Stimulated activated CD4-positive, alpha-beta T cell treated with anti-CD3 and anti-CD28 coated beads, Interleukin-1b, Interleukin-23, amount 100 ng/mL, for 4 hours (primary cell): ENCODE measurements around the gene TJP2.
"Not testable (repeated sequence)": the region's sequence is repeated elsewhere in the genome, so short reads cannot be mapped to it uniquely, and the experiment has no call there.

Experiments
- DNase-seq, 2 donors: peaks; one replicate each; pipeline ENCODE4 v3.0.0-alpha.2; 2020; ENCODE audit warnings: low read depth in 2 of 2

Gene TJP2

DNA sequence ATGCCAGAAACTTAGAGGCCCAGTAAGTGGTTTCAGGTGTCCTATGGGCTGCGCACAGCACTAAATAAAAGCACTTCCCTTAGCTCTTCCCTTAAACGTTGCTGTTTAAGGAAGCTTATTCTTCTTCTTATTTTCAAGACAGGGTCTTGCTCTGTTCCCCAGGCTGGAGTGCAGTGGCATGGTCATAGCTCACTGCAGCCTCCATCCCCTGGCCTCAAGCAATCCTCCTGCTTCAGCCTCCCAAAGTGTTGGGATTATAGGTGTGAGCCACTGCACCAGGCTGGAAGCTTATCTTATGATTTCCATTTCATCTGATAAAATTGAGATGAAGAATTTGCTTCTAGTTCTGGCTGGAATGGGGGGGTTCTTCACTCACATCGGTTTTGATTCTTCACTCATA, 15.6 kb upstream of the TJP2 start:
- no peak for DNase-seq

DNA sequence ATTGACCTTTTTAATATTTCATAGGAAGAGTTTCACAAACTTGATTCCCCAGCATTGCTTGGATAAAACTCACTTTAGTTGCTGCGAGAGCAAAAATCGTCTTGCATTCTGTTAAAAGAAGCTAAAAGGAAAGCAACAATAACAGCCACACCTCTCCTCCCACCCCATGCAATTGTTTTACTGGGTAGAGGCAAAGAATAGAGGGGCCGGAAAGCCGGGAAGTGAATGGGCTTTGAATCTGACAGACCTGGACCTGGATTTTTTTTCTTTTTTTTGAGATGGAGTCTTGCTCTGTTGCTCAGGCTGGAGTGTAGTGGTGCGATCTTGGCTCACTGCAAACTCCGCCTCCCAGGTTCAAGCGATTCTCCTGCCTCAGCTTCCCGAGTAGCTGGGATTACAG, 9.5 kb upstream of the TJP2 start:
- not testable (repeated sequence) for DNase-seq

DNA sequence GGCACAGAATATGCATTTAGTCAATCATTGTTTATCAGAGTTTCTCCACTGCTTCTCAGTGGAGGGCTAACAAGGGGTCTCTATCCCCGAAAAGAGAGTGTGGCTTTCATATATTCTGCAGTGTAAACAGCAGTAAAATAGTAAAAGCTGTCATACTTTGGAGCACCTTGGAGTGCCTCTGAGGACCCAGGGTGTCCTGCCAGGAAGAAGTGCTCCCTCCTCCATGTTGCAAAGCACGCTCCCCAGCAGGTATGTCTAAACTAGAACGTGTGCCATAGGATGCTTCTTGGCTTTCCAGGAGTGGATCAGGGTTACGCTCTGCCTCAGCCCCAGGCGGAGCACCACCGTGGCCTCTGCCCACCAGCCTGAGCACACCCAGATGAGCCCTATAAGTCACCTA, 8.5 kb upstream of the TJP2 start:
- DNase-seq: no peak

DNA sequence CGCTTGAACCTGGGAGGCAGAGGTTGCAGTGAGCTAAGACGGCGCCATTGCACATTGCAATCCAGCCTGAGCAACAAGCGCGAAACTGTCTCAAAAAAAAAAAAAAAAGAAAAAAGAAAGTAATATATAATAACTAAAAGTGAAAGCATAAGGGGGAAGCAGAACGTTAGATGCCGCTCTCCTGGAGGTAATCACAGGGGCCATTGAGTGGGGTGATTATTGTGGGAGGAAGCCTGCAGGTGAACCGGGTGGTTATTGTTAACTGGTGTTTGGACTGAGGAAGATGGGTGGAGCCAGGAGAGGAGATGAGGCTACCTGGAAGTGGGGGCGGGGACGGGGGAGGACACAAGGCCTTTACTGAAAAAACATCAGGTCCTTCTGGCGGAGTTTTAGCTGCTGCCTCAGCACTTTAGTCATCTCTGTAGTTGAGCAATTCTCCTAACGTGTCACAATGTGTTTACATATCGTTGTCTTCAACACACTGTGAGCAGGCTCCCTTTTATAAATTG, 5.3 kb upstream of the TJP2 start:
- DNase-seq: peak; percentile 28 to 40

- no peak for DNase-seq
These were observed 3.8 kb upstream of the TJP2 start for GRCh38 chr9:69170231-69170630.

- no peak for DNase-seq
These were observed 3.0 kb upstream of the TJP2 start for GRCh38 chr9:69171049-69171448.

GRCh38 chr9:69171517-69171916, 2.6 kb upstream of the TJP2 start:
- DNase-seq: no peak

- DNase-seq: no peak
These were observed 1.2 kb upstream of the TJP2 start for GRCh38 chr9:69172895-69173294.

GRCh38 chr9:69173497-69173890, 583 bp upstream of the TJP2 start:
- no peak for DNase-seq

DNA sequence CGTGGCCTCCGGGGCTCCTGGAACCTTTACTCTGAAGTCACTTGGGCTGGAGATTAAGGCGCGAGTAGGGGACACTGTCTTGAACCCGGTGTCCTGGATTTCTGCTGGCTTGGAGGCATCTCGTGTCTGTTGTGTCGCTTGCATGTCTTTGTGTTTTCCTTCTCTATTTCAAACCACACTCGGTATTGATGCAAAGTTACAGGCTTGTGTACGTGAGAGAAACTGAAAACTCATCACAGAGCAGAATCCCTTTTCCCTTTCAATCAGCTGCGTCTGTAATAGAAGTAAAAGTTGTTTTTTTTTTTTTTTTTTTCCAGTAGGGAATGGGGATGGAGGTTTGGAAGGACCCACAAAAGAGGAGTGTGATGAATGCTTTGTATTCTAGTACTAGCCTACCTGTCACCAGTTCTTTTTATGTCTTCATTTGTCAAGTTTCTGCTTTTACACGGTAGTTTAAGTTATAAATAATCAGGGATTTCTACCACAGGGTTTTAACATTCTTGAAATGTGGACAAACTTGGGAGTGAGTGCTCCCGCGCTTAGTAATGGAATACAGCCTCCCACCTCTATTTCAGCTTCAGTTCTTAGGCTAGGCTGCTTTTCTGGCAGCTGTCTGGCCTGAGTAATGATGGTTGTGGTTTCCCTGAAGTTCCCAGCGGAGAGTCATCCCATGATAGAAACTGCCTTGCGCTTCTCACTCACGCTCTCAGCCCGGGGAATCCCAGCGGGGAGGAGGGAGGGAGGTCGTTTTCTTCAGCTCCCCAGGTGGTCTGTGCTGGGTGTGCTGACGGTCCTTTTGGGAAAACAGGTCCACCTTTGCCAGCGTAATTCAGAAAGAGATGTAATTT, 763 bp downstream of the TJP2 start:
- peak in 1 of 2 donors; percentile 12 for DNase-seq

- no peak for DNase-seq
These were observed 1.4 kb downstream of the TJP2 start for GRCh38 chr9:69175486-69175885.

- no peak for DNase-seq
These were observed 2.5 kb downstream of the TJP2 start for GRCh38 chr9:69176471-69177171.

DNA sequence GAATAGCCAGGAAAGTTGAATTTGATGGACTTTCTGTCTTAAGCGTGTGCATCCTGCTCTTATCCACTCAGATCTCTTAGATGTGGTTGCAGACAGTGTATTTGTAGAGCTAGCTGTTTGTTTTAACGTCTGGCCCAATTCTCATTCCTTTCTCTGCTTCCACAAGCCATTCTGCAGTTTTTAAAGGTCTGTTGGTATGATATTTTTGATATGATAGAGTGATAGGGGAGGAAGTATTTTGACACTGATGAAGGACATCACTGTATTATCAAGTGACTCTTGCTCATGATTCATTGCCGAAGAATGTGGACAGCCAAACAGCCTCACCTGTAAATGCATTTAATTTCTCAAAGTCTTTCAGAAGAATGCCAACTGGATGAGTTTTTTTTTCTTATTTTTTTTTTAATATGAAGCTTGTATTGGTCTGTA, 4.5 kb downstream of the TJP2 start:
- DNase-seq: no peak

GRCh38 chr9:69179037-69179436, 5.0 kb downstream of the TJP2 start:
- DNase-seq: no peak

DNA sequence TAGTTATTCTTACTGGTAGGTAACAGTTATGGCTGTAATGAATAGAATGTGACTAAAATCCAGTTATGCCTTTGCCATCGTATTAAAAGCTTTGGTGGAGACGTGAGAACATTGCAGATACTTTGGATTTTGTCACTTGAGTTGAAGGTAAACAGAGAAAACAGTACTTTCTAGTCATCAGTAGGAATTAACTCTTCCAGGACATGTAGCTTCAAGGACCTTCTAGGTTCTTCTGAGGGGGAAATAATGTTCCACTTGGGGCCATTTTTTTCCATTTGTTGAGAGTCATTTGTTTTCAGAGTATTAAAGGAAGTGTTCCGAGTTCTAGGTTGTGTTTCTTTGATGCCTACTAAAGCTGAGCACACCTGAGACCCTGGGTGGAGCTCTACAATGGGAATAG, 6.1 kb downstream of the TJP2 start:
- DNase-seq: no peak

GRCh38 chr9:69180670-69181069, 6.6 kb downstream of the TJP2 start:
- peak in 1 of 2 donors; percentile 31 for DNase-seq

DNA sequence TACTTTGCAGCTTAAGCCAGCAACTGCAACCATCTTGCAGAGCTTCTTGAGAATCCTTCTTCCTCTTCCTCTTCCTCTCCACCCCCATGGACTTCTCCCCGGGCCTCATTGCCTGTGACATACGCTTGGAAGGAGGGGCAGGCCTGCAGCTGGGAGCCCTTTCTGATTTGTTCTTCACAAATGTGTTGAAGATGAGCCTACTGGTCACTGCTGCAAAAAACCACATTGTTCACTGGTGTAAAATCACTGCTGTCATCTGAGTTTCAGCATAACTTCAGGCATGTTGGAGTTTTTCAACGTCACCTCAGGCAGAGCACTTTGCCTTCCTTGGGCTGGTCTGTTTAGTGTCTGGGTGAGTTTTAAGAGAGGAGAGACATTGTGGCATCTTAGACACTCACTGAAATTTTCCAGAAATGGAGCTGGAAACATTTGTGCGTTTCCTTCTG, 7.9 kb downstream of the TJP2 start:
- DNase-seq: no peak

GRCh38 chr9:69184266-69184665, 10.2 kb downstream of the TJP2 start:
- no peak for DNase-seq

DNA sequence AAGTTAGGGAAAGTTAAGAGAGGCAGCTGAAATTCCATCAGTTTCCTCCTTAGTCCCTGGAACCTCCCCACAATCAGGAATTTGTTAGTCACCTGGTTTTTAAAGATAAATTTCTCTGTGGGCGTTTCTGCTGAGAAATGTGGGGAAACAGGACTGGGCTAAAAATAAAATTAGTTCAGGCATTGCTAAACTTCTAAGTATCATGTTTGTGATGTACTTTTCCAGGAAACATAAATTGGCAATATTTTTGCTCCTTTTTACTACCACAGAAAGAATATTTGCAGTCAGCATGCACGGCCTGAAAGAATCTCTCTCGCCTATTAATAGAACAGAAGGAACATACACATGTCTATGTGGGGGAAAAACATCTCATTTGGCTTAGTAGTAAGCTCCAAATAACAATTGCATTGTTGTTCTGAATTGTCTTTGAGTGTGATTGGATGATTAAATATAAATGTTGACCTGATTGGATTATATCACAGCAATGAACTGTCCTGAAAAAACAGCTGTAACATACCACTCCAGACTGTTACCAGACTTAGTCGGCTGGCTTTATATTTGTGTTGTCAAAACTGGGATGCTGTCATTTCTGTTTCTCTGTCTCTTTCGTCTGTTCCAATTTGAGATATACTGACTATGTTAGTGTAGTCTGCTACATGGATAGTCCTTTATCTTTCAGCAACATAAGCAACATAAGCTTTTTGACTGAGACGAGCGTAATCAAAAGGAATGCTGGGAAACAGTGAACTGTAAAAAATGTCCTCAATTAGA, 12.9 kb downstream of the TJP2 start:
- DNase-seq: no peak

DNA sequence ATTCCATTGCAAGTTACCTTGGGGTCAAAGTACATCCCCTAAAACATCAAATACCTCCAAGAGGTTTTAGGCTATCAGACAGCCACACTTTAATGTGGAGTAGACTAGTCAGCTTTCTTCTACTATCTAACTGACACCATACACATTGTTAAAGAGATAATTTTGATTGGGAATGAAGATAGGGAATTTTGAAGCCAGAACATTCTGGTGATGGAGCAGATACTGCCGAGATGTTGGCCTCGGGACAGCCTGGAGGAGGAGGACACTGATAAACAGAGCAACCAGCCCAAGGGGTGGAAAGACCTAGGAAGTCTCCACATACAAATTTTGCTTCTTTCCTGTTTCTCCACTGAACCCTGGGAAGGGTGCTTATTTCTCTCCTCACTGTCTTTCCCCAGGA, 14.9 kb downstream of the TJP2 start:
- DNase-seq: no peak

DNA sequence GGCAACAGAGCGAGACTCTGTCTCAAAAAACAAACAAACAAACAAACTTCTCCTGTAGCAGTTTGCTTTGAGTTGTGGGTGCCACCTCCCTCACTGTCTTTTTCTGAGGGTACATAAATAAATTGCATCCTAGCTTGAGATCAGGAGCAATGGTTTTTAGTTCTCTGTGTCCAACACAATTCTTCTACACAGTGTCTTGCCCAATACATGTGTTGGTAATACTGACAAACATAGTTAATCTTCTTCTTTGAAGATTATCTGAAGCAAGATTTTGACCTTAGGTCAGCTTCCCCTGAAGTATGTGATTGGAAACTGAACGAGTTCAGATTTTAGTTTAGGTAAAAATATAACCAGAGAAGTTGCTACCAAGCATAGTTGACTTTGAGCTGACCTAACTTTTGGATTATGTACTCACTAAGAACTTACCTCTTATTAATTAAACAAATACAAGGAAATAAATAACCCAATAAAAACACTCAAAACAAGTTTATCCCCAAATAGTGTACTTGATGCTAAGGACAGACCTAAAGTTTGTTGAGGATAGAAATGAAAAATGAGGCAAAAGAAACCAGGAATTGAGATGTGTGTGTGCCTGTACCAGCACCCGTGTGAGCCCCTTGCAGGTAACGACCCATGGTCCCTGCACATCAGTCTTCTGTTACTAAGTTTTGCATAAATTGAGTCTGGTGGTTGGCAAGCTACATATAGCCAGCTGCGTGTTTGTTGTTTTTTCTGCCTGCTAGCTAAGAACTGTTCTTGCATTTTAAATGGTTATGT, 16.2 kb downstream of the TJP2 start:
- no peak for DNase-seq

- no peak for DNase-seq
These were observed 16.7 kb downstream of the TJP2 start for GRCh38 chr9:69190863-69191181.
